ENCODE measurements around the gene TXNDC11. TPM values are rescaled to one million over a fixed set of nuclear protein-coding genes. Genes with fewer than 3 reads are reported as not detected.

TXNDC11 gene
- total and polyA plus RNA-seq, 10 of the 15 experiments (the other 5 are each of a cell fraction or from before 2014, with no cell fraction given) = 1.7 to 86.7 (median 54.4) TPM

- no TSS peak for BruUV-seq (replicated peaks)
- H2AFZ ChIP-seq (ENCODE audit: control insufficient read depth, low read depth, low read length) = no peak overlapping the region
- CTCF ChIA-PET = interaction anchor here (0.6 kb wide), 2 partner anchors 140 to 154 kb away, joined by 3 to 4 read pairs; no protein-coding TSS in a partner anchor
- H3K4me3 ChIP-seq = no peak overlapping the region
- FAIRE-seq (no peak), DNase-seq (ENCODE audit: low read depth, low spot score) (no peak), ATAC-seq (no peak)
- in situ Hi-C loops (cut with MboI) (no loop called here), intact Hi-C loops (cut with micrococcal nuclease; ENCODE audit: unreplicated experiment) (no loop called here)
- H3K9ac ChIP-seq (ENCODE audit: control insufficient read depth, insufficient read depth, low read length) = no peak overlapping the region
- SMC1A ChIA-PET (ENCODE audit: uncharacterized antibody, unreplicated experiment) = no interaction called here
- H3K4me1 ChIP-seq (ENCODE audit: control insufficient read depth, insufficient read depth, low read length) = peaks cover 74% of the 10 kb centered on the region
- H4K20me1 ChIP-seq (ENCODE audit: control insufficient read depth, insufficient read depth) = no peaks in the 10 kb centered on the region
- 81% methylated on average over 9 of the region's 9 CpGs for WGBS (ENCODE audit: insufficient coverage, insufficient replicate concordance, low lambda C conversion rate, missing lambda C conversion rate)
- no peaks in the 10 kb centered on the region for H3K27me3 ChIP-seq (replicated peaks in 1 of 2; ENCODE audit: control insufficient read depth in 2 of 2, insufficient read depth in 2 of 2, low read length in 1 of 2)
- RAD21 ChIA-PET (ENCODE audit: unreplicated experiment) = no interaction called here
- TF ChIP-seq ZNF217 (IDR thresholded peaks at IDR 0.05) (no peak), YY1 (IDR thresholded peaks at IDR 0.05; ENCODE audit: low read depth, low read length) (no peak), E2F8 (IDR thresholded peaks at IDR 0.05; ENCODE audit: low read depth, partially characterized antibody) (no peak), NFIC (IDR thresholded peaks at IDR 0.05; ENCODE audit: low read depth, low read length) (no peak), NFYA (IDR thresholded peaks at IDR 0.05; ENCODE audit: borderline replicate concordance, low read depth, low read length) (no peak)
- peaks cover 17% of the 10 kb centered on the region for H3K79me2 ChIP-seq (ENCODE audit: control insufficient read depth, insufficient read depth, low read length)
- H3K9me3 ChIP-seq (replicated peaks; ENCODE audit: control insufficient read depth, insufficient read depth, low read length) = no peaks in the 10 kb centered on the region
- peaks cover 20 to 42% of the 10 kb centered on the region in 2 experiments for H3K36me3 ChIP-seq (ENCODE audit: control insufficient read depth in 2 of 2, insufficient read depth in 2 of 2, low read length in 1 of 2)
- no peak overlapping the region for H3K27ac ChIP-seq (ENCODE audit: control insufficient read depth, insufficient read depth)
- POLR2A ChIA-PET = interaction anchor here (0.7 to 6.0 kb wide), 2 partner anchors 7 to 56 kb away, joined by 3 to 63 read pairs; partner anchors contain the start of gene TXNDC11
- no peak overlapping the region for H3K4me2 ChIP-seq (ENCODE audit: control insufficient read depth, insufficient read depth)
Measured at GRCh38 chr16:11685844-11686618, 56.6 kb downstream of the TXNDC11 start.
